HG03521 (cell line): ENCODE measurements around the gene CREBBP.

Experiments used
- ATAC-seq: cut with Tn5 transposase; IDR thresholded peaks from one replicate; pipeline ENCODE4 v1.9.1; 2021; ENCODE audit warnings: mild to moderate bottlenecking, moderate library complexity; ENCODE audit not compliant: unreplicated experiment

The CREBBP gene

GRCh38 chr16:3856367-3857141 is 24.0 kb downstream of the CREBBP start:
- no peak for ATAC-seq

- no peak for ATAC-seq
Observed at GRCh38 chr16:3854750-3855541, 25.6 kb downstream of the CREBBP start.

- no peak for ATAC-seq
Observed at GRCh38 chr16:3850544-3850899, 30.0 kb downstream of the CREBBP start.

- no peak for ATAC-seq
Observed at GRCh38 chr16:3849751-3850543, 30.6 kb downstream of the CREBBP start.

GRCh38 chr16:3846595-3847091 is 33.9 kb downstream of the CREBBP start:
- no peak for ATAC-seq

GRCh38 chr16:3846087-3846486 is 34.4 kb downstream of the CREBBP start:
- ATAC-seq, result no peak

- ATAC-seq, result no peak
Observed at GRCh38 chr16:3842994-3843393, 37.5 kb downstream of the CREBBP start.

GRCh38 chr16:3841729-3842508 is 38.6 kb downstream of the CREBBP start:
- ATAC-seq, result no peak

GRCh38 chr16:3839402-3840184 is 40.9 kb downstream of the CREBBP start:
- no peak for ATAC-seq

- no peak for ATAC-seq
Observed at GRCh38 chr16:3838600-3839401, 41.7 kb downstream of the CREBBP start.

- ATAC-seq, result no peak
Observed at GRCh38 chr16:3837851-3838586, 42.5 kb downstream of the CREBBP start.

GRCh38 chr16:3836641-3837040 is 43.9 kb downstream of the CREBBP start:
- no peak for ATAC-seq

- no peak for ATAC-seq
Observed at GRCh38 chr16:3835089-3835602, 45.4 kb downstream of the CREBBP start.

GRCh38 chr16:3832668-3833067 is 47.8 kb downstream of the CREBBP start:
- ATAC-seq, result no peak

GRCh38 chr16:3830625-3831254 is 49.8 kb downstream of the CREBBP start:
- no peak for ATAC-seq

- no peak for ATAC-seq
Observed at GRCh38 chr16:3829631-3830536, 50.6 kb downstream of the CREBBP start.

GRCh38 chr16:3825940-3826339 is 54.6 kb downstream of the CREBBP start:
- ATAC-seq, result no peak
